Loucy (cell line): Measurements from ENCODE around the gene RTP3.

ENCODE experiments used
- H2AFZ ChIP-seq: fragments of 200-600 bp; sonication (generic); 2 replicates; pipeline ENCODE4 v1.6.0; 2016; ENCODE audit warnings: antibody characterized with exemption, mild to moderate bottlenecking, low read length, moderate library complexity
- H3F3A ChIP-seq: fragments of 200-600 bp; 2 replicates; pipeline ENCODE4 v1.6.0; 2016; ENCODE audit warnings: antibody characterized with exemption, low read depth, mild to moderate bottlenecking
- H3K27me3 ChIP-seq: fragments of 200-600 bp; sonication (generic); 2 replicates; pipeline ENCODE4 v1.6.1; 2014; ENCODE audit warnings: low read length, mild to moderate bottlenecking; ENCODE audit not compliant: insufficient read depth, poor library complexity, severe bottlenecking
- H3K36me3 ChIP-seq: fragments of 200-600 bp; sonication (generic); 2 replicates; pipeline ENCODE4 v1.6.1; 2016; ENCODE audit warnings: low read length; ENCODE audit not compliant: insufficient read depth
- H3K4me1 ChIP-seq: fragments of 200-600 bp; sonication (generic); 2 replicates; pipeline ENCODE4 v1.5.1; 2014; ENCODE audit warnings: low read length, mild to moderate bottlenecking; ENCODE audit not compliant: insufficient read depth, poor library complexity, severe bottlenecking
- H3K4me2 ChIP-seq: fragments of 200-600 bp; sonication (generic); 2 replicates; pipeline ENCODE4 v1.6.0; 2014; ENCODE audit warnings: antibody characterized with exemption, low read length, low read depth, mild to moderate bottlenecking; ENCODE audit not compliant: poor library complexity, severe bottlenecking
- H3K4me3 ChIP-seq: fragments of 200-600 bp; sonication (generic); 2 replicates; pipeline ENCODE4 v1.5.1; 2014; ENCODE audit warnings: low read length, mild to moderate bottlenecking, mixed read lengths; ENCODE audit not compliant: poor library complexity, severe bottlenecking
- H3K79me2 ChIP-seq: fragments of 200-600 bp; sonication (generic); 2 replicates; pipeline ENCODE4 v1.6.1; 2014; ENCODE audit warnings: low read length; ENCODE audit not compliant: insufficient read depth
- H3K9ac ChIP-seq: fragments of 200-600 bp; sonication (generic); 2 replicates; pipeline ENCODE4 v1.6.0; 2014; ENCODE audit warnings: mild to moderate bottlenecking, low read depth, low read length, moderate library complexity; ENCODE audit not compliant: poor library complexity, severe bottlenecking
- H3K9me2 ChIP-seq: fragments of 200-600 bp; sonication (generic); replicated peaks from 2 replicates; pipeline ENCODE4 v1.6.1; 2016; ENCODE audit warnings: low read depth, low read length, mixed read lengths
- H3K9me3 ChIP-seq: fragments of 200-600 bp; sonication (generic); 2 replicates; pipeline ENCODE4 v1.6.1; 2014; ENCODE audit warnings: mild to moderate bottlenecking, antibody characterized with exemption, low read length, low read depth; ENCODE audit not compliant: insufficient read depth
- H4K20me1 ChIP-seq: fragments of 200-600 bp; sonication (generic); 2 replicates; pipeline ENCODE4 v1.6.0; 2014; ENCODE audit warnings: antibody characterized with exemption, low read length, mild to moderate bottlenecking; ENCODE audit not compliant: insufficient read depth, poor library complexity, severe bottlenecking
- CTCF ChIP-seq: fragments of 200-600 bp; sonication (generic); conservative IDR thresholded peaks from 2 replicates; pipeline ENCODE4 v1.5.1; 2014; ENCODE audit warnings: mild to moderate bottlenecking, antibody characterized with exemption, low read length
- EZH2phosphoT487 ChIP-seq: fragments of 200-600 bp; IDR thresholded peaks from 2 replicates; pipeline ENCODE4 v1.6.1; 2018; ENCODE audit warnings: antibody characterized with exemption, mild to moderate bottlenecking, moderate library complexity, borderline replicate concordance

RTP3 gene

GRCh38 chr3:46471371-46471914 lies 26.3 kb upstream of the RTP3 start:
- H3F3A ChIP-seq, result no peaks in the 10 kb centered on the region
- no peaks in the 10 kb centered on the region for H3K27me3 ChIP-seq
- no peaks in the 10 kb centered on the region for H3K79me2 ChIP-seq
- H3K9me2 ChIP-seq, result no peaks in the 10 kb centered on the region
- H3K4me2 ChIP-seq, result no peak overlapping the region
- peaks cover under 1% of the 10 kb centered on the region for H3K4me1 ChIP-seq
- H3K4me3 ChIP-seq, result no peak overlapping the region
- H4K20me1 ChIP-seq, result no peaks in the 10 kb centered on the region
- H3K36me3 ChIP-seq, result no peaks in the 10 kb centered on the region
- no peak for TF ChIP-seq CTCF
- TF ChIP-seq EZH2phosphoT487, result no peak
- H2AFZ ChIP-seq, result no peak overlapping the region
- H3K9me3 ChIP-seq, result no peaks in the 10 kb centered on the region
- no peak overlapping the region for H3K9ac ChIP-seq

GRCh38 chr3:46472736-46473135 lies 25.0 kb upstream of the RTP3 start:
- no peaks in the 10 kb centered on the region for H3F3A ChIP-seq
- H3K9ac ChIP-seq, result no peak overlapping the region
- no peaks in the 10 kb centered on the region for H3K79me2 ChIP-seq
- TF ChIP-seq EZH2phosphoT487, result no peak
- H4K20me1 ChIP-seq, result no peaks in the 10 kb centered on the region
- no peaks in the 10 kb centered on the region for H3K27me3 ChIP-seq
- no peaks in the 10 kb centered on the region for H3K9me2 ChIP-seq
- H3K4me1 ChIP-seq, result no peaks in the 10 kb centered on the region
- H3K4me3 ChIP-seq, result no peak overlapping the region
- no peak overlapping the region for H2AFZ ChIP-seq
- no peak overlapping the region for H3K4me2 ChIP-seq
- H3K36me3 ChIP-seq, result no peaks in the 10 kb centered on the region
- H3K9me3 ChIP-seq, result no peaks in the 10 kb centered on the region

- H2AFZ ChIP-seq, result no peak overlapping the region
- H3K27me3 ChIP-seq, result no peaks in the 10 kb centered on the region
- H3K36me3 ChIP-seq, result no peaks in the 10 kb centered on the region
- no peaks in the 10 kb centered on the region for H3F3A ChIP-seq
- no peaks in the 10 kb centered on the region for H3K79me2 ChIP-seq
- no peak for TF ChIP-seq EZH2phosphoT487
- no peak for TF ChIP-seq CTCF
- no peak overlapping the region for H3K4me3 ChIP-seq
- no peaks in the 10 kb centered on the region for H3K4me1 ChIP-seq
- H3K9me3 ChIP-seq, result no peaks in the 10 kb centered on the region
- H3K9me2 ChIP-seq, result no peaks in the 10 kb centered on the region
- no peak overlapping the region for H3K4me2 ChIP-seq
- no peak overlapping the region for H3K9ac ChIP-seq
- H4K20me1 ChIP-seq, result no peaks in the 10 kb centered on the region
Observed at GRCh38 chr3:46477145-46477544, 20.6 kb upstream of the RTP3 start.

- Histone ChIP-seq H3K36me3 (no peaks in the 10 kb centered on the region), H4K20me1 (no peaks in the 10 kb centered on the region), H3K4me1 (no peaks in the 10 kb centered on the region), H3K9me3 (no peaks in the 10 kb centered on the region), H3K79me2 (no peaks in the 10 kb centered on the region), H3K9ac (no peak overlapping the region), H3K4me3 (no peak overlapping the region), H3K4me2 (no peak overlapping the region), H2AFZ (no peak overlapping the region), H3K27me3 (no peaks in the 10 kb centered on the region), H3K9me2 (no peaks in the 10 kb centered on the region), H3F3A (no peaks in the 10 kb centered on the region)
- TF ChIP-seq EZH2phosphoT487 (no peak), CTCF (no peak)
Observed at GRCh38 chr3:46477756-46478155, 20.0 kb upstream of the RTP3 start.
